Transverse colon (tissue), 3 donors: Measurements from ENCODE around the gene MUC21.

Source experiments
- CTCF ChIP-seq, 5 experiments: fragments of 200-600 bp in 3 of 5; fragments of 450-650 bp in 2 of 5; sonication (generic) in 3 of 5; IDR thresholded peaks; 1 replicate in 2 of 5; 2 replicates in 3 of 5; pipeline ENCODE4 v1.5.1; 2016 to 2017; ENCODE audit warnings: antibody characterized with exemption in 5 of 5, inconsistent platforms in 3 of 5, mild to moderate bottlenecking in 2 of 5, moderate library complexity in 1 of 5
- POLR2A ChIP-seq: fragments of 450-650 bp; IDR thresholded peaks from one replicate; pipeline ENCODE4 v1.6.1; 2016; ENCODE audit warnings: antibody characterized with exemption, mild to moderate bottlenecking, moderate library complexity

DNA sequence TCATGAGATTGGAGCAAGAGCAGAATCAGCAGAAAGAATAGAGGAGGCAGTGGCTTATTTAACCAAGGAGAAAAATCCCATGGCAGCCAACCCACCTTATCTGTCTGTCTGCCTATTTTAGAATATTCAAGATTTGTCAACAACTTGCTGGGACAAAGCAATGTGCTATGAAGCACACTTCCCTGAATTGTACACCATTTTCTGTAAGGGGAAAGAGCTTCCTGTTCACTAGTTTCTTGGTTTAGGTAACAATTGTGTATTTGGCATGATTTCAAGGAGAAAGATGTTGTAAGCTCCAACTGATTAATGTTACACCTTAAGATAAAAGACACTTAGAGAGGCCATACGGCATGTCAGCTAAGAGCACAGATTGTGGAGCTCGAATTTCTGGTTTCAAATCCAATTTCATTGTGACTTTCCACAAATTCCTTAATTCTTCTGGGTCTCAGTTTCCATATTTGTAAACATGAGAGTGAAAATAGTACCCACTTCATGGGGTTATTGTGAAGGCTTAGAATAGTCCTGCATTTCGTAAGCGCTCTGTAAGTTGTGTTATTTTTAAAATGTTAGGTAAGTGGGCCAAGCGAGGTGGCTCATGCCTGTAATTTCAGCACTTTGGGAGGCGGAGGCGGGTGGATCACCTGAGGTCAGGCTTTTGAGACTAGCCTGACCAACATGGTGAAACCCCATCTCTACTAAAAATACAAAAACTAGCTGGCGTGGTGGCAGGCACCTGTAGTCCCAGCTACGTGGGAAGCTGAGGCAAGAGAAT is 21.9 kb downstream of the MUC21 start:
- TF ChIP-seq CTCF (IDR thresholded peaks at IDR 0.05) = no peak
- no peak for TF ChIP-seq POLR2A
